Prostate gland (tissue), 2 donors: ENCODE measurements around the gene ELMO3.

Experiments
- POLR2A ChIP-seq: fragments of 450-650 bp; IDR thresholded peaks from one replicate; pipeline ENCODE4 v1.6.1; 2016; ENCODE audit warnings: antibody characterized with exemption, mild to moderate bottlenecking
- POLR2AphosphoS5 ChIP-seq: sonication (generic); formaldehyde crosslinking; IDR thresholded peaks from one replicate; pipeline ENCODE4 v1.6.1; 2017; ENCODE audit warnings: antibody characterized with exemption
- TF ChIP-seq, protein P1 (sequence below), 4 experiments: fragments of 200-600 bp in 2 of 4; fragments of 450-650 bp in 2 of 4; sonication (generic) in 2 of 4; IDR thresholded peaks; 1 replicate in 3 of 4; 2 replicates in 1 of 4; pipeline ENCODE4 v1.5.1; 2016 to 2019; ENCODE audit warnings: antibody characterized with exemption in 4 of 4, mild to moderate bottlenecking in 2 of 4, moderate library complexity in 2 of 4

DNA sequence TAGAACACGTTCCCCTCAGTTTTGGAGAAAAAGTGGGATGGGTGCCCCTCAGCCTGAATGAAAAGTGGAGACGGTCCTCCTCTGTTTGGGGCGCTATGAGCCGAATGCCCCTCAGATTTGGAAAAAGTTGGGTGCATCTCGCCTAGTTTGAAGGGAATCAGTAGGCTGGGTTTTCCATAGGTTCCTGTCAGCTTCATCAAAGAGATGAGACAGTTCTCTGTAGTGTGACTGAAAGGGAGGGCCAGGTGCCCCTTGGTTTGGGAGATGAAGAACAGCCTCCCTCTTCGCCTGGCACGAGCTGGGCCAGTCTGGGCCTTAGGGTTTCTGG lies 49.1 kb downstream of the ELMO3 start:
- TF ChIP-seq, protein P1, sequence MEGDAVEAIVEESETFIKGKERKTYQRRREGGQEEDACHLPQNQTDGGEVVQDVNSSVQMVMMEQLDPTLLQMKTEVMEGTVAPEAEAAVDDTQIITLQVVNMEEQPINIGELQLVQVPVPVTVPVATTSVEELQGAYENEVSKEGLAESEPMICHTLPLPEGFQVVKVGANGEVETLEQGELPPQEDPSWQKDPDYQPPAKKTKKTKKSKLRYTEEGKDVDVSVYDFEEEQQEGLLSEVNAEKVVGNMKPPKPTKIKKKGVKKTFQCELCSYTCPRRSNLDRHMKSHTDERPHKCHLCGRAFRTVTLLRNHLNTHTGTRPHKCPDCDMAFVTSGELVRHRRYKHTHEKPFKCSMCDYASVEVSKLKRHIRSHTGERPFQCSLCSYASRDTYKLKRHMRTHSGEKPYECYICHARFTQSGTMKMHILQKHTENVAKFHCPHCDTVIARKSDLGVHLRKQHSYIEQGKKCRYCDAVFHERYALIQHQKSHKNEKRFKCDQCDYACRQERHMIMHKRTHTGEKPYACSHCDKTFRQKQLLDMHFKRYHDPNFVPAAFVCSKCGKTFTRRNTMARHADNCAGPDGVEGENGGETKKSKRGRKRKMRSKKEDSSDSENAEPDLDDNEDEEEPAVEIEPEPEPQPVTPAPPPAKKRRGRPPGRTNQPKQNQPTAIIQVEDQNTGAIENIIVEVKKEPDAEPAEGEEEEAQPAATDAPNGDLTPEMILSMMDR (IDR thresholded peaks at IDR 0.05), result no peak
- TF ChIP-seq POLR2A (no peak), POLR2AphosphoS5 (no peak)
